Gastroesophageal sphincter (tissue), 3 donors: ENCODE data around the gene AGA.

ENCODE experiments used
- POLR2AphosphoS5 ChIP-seq: sonication (generic); formaldehyde crosslinking; IDR thresholded peaks from one replicate; pipeline ENCODE4 v1.6.1; 2017; ENCODE audit warnings: antibody characterized with exemption
- TF ChIP-seq, protein P1 (sequence below), 4 experiments: fragments of 200-600 bp in 2 of 4; fragments of 450-650 bp in 2 of 4; sonication (generic) in 1 of 4; IDR thresholded peaks; one replicate each; pipeline ENCODE4 v1.5.1; 2017 to 2019; ENCODE audit warnings: antibody characterized with exemption in 4 of 4, mild to moderate bottlenecking in 2 of 4, moderate library complexity in 2 of 4

DNA sequence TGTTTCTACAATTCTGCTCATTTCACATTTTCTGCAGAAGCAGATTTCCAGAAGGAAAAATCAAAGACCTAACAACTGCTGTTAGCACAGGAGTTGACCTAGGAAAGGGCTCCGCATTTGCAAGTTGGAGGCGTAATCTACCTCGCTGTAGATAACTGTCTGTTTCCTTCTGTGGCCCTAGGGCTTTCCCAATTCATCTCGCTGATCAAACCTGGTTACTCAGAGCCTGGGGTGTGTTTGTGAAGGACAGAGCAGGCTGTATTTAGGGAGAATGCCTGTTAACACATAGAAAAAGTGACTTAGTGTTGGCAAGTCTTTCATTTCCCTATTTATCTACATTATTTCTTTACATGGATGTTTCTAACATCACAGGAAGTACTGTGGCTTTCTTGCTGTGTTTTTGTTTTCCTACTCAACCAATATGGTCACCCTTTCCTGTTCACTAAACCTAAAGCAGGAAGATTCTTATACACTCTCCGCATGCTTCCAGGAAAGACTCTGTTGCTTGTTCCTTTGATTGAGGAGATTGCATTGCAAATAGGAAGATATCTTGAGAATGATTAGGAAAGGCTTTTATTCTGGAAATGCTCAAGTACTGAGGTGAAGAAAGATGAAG lies 40.5 kb downstream of the AGA start:
- TF ChIP-seq, protein P1, sequence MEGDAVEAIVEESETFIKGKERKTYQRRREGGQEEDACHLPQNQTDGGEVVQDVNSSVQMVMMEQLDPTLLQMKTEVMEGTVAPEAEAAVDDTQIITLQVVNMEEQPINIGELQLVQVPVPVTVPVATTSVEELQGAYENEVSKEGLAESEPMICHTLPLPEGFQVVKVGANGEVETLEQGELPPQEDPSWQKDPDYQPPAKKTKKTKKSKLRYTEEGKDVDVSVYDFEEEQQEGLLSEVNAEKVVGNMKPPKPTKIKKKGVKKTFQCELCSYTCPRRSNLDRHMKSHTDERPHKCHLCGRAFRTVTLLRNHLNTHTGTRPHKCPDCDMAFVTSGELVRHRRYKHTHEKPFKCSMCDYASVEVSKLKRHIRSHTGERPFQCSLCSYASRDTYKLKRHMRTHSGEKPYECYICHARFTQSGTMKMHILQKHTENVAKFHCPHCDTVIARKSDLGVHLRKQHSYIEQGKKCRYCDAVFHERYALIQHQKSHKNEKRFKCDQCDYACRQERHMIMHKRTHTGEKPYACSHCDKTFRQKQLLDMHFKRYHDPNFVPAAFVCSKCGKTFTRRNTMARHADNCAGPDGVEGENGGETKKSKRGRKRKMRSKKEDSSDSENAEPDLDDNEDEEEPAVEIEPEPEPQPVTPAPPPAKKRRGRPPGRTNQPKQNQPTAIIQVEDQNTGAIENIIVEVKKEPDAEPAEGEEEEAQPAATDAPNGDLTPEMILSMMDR (IDR thresholded peaks at IDR 0.05) = no peak
- no peak for TF ChIP-seq POLR2AphosphoS5
